Measurements from ENCODE around the gene ZDHHC21.

DNA sequence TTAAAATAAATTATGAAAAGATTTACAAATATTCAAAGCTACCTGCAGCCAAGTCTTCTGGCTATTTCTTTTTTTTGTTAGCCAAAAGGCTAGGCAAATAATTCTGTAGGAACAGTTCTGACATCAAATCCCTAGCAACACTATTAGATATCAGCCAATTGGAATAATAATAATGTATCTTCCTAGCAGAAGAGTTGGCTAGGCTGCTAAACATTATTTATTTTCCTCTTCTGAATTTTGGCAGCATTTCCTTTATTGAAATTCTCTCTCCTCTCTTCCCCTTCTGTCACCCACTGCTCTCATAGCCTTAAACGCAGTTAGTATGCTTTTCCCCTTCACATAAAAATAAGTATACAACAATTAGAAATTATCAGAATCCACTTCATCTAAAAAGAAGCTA, 42.6 kb downstream of the ZDHHC21 start:
- TF ChIP-seq ZFP3 (CRISPR knock-in tag; IDR thresholded peaks at IDR 0.05) = no peak
- TF ChIP-seq TCF4 (CRISPR knock-in tag; IDR thresholded peaks at IDR 0.05; ENCODE audit: borderline replicate concordance) = no peak
